HFF-Myc (cell line): ENCODE results near the gene ABAT.

ENCODE experiments used
- DNase-seq: peaks from one replicate; pipeline ENCODE4 v3.0.0-alpha.2; 2011; ENCODE audit warnings: low read depth; ENCODE audit errors: extremely low read depth
- H3K4me3 ChIP-seq: replicated peaks from 2 replicates; pipeline ENCODE4 v1.5.1; 2011; ENCODE audit warnings: low read depth, mild to moderate bottlenecking, control low read depth, low read length
- CTCF ChIP-seq: IDR thresholded peaks from 2 replicates; pipeline ENCODE4 v1.5.1; 2012; ENCODE audit warnings: mild to moderate bottlenecking, low read depth, low read length, control low read depth; ENCODE audit errors: missing control alignments

Gene ABAT

GRCh38 chr16:8808613-8809353 is 134.4 kb downstream of the ABAT start:
- DNase-seq: no peak
- TF ChIP-seq CTCF: no peak
- no peak overlapping the region for H3K4me3 ChIP-seq

GRCh38 chr16:8812162-8812843 is 137.9 kb downstream of the ABAT start:
- TF ChIP-seq CTCF: no peak
- no peak overlapping the region for H3K4me3 ChIP-seq
- no peak for DNase-seq

GRCh38 chr16:8814095-8814806 is 139.8 kb downstream of the ABAT start:
- H3K4me3 ChIP-seq: no peak overlapping the region
- TF ChIP-seq CTCF: no peak

GRCh38 chr16:8816967-8817655 is 142.7 kb downstream of the ABAT start:
- no peak for DNase-seq
- TF ChIP-seq CTCF: no peak
- H3K4me3 ChIP-seq: no peak overlapping the region

More at GRCh38 chr16:8814095-8814806, 139.8 kb downstream of the ABAT start:
- DNase-seq: no peak

GRCh38 chr16:8818504-8819270 is 144.3 kb downstream of the ABAT start:
- no peak for DNase-seq
- no peak overlapping the region for H3K4me3 ChIP-seq
- no peak for TF ChIP-seq CTCF
